Lung (tissue), 16 donors: ENCODE data around the gene PSME3IP1. TPM values are rescaled to one million over a fixed set of nuclear protein-coding genes. Genes with fewer than 3 reads are reported as not detected.
A peak's percentile ranks its signal among the peaks of the same experiment; 100 is the strongest.

Experiments used
- ATAC-seq: fragments of 200-7000 bp; cut with Tn5 transposase; one replicate; pipeline ENCODE4 v1.9.1; 2020; ENCODE audit warnings: moderate number of reproducible peaks; ENCODE audit not compliant: insufficient read depth, low FRiP score
- DNase-seq, 3 donors: peaks; one replicate each; pipeline ENCODE4 v3.0.0-alpha.2; 2013 to 2017
- H3K27ac ChIP-seq, 2 donors: one replicate each; pipeline ENCODE4 v1.5.1; 2013; ENCODE audit warnings: mild to moderate bottlenecking in 2 of 2, moderate library complexity in 2 of 2, control low read depth in 1 of 2, inconsistent platforms in 1 of 2, low read depth in 1 of 2, low read length in 1 of 2
- H3K27me3 ChIP-seq, 3 donors: one replicate each; pipeline ENCODE4 v1.5.1; 2013; ENCODE audit warnings: low read length in 2 of 3; ENCODE audit not compliant: control insufficient read depth in 3 of 3, insufficient read depth in 3 of 3
- H3K36me3 ChIP-seq, 4 donors: one replicate each; pipeline ENCODE4 v1.5.1; 2013; ENCODE audit warnings: low read length in 4 of 4, mild to moderate bottlenecking in 1 of 4, moderate library complexity in 1 of 4; ENCODE audit not compliant: control insufficient read depth in 4 of 4, insufficient read depth in 4 of 4
- H3K4me1 ChIP-seq, 5 donors: one replicate each; pipeline ENCODE4 v1.5.1; 2013; ENCODE audit warnings: low read length in 5 of 5, mild to moderate bottlenecking in 2 of 5, moderate library complexity in 1 of 5; ENCODE audit not compliant: control insufficient read depth in 5 of 5, insufficient read depth in 5 of 5
- H3K4me3 ChIP-seq: one replicate; pipeline ENCODE4 v1.5.1; 2013; ENCODE audit warnings: mild to moderate bottlenecking, control low read depth, moderate library complexity
- H3K9ac ChIP-seq, 2 donors: one replicate each; pipeline ENCODE4 v1.5.1; 2013; ENCODE audit warnings: low read length in 2 of 2, control low read depth in 1 of 2; ENCODE audit not compliant: insufficient read depth in 1 of 2
- H3K9me3 ChIP-seq, 4 donors: one replicate each; pipeline ENCODE4 v1.5.1; 2013; ENCODE audit warnings: low read length in 3 of 4, mild to moderate bottlenecking in 1 of 4, moderate library complexity in 1 of 4; ENCODE audit not compliant: control insufficient read depth in 4 of 4, insufficient read depth in 3 of 4
- CTCF ChIP-seq: IDR thresholded peaks from 2 replicates; pipeline ENCODE4 v1.5.1; 2012; ENCODE audit warnings: mild to moderate bottlenecking; ENCODE audit errors: control extremely low read depth, extremely low read depth
- WGBS, 2 donors: extraction: QIAGEN DNeasy Blood & Tissue Kit; methylation state at CpG; one replicate each; pipeline ENCODE4 v1.1.7; 2013; 5-methylcytosine and 5-hydroxymethylcytosine counted together
- long read RNA-seq, 5 donors: transcript quantifications; one replicate each; lab custom pipeline, GENCODE V29; 2026
- polyA plus RNA-seq, 2 donors: library from polyadenylated mRNA; stranded (reverse); fragments of 200-250 nt; gene quantifications; one replicate each; pipeline ENCODE4 v1.2.1, GENCODE V29; 2013
- total RNA-seq, 2 donors: library from RNA; depleted of rRNA in 1 of 2; stranded (reverse); fragments of >200 nt in 1 of 2; gene quantifications; one replicate each; pipeline ENCODE4 v1.2.1, GENCODE V29; 2014 to 2021
- donor health status: control.
- donor health status: control.
- donor health status: Bipolar disorder and iron deficiency.
- donor health status: healthy.
- donor health status: DM: yes; HTN: yes; CAD: no.

The PSME3IP1 gene, protein sequence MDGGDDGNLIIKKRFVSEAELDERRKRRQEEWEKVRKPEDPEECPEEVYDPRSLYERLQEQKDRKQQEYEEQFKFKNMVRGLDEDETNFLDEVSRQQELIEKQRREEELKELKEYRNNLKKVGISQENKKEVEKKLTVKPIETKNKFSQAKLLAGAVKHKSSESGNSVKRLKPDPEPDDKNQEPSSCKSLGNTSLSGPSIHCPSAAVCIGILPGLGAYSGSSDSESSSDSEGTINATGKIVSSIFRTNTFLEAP
- 10 to 100 TPM; 59.3 to 83.1 TPM for total RNA-seq
- polyA plus RNA-seq: 10 to 100 TPM; 59.6 to 66.5 TPM
- long read RNA-seq, donor 1, transcript FAM192A-201 (7 exons, 2,848 nt): major isoform, 12 of 16 reads
- long read RNA-seq, donor 1, partial matches to known transcripts: 0 of 16 reads
- long read RNA-seq, donor 1, other reads (novel, unspliced or antisense): 0 of 16 reads
- long read RNA-seq, donor 2, transcript FAM192A-201 (7 exons, 2,848 nt): major isoform, 5 of 7 reads
- long read RNA-seq, donor 2, partial matches to known transcripts: 0 of 7 reads
- long read RNA-seq, donor 2, other reads (novel, unspliced or antisense): 0 of 7 reads
- long read RNA-seq, donor 3, transcript FAM192A-201 (7 exons, 2,848 nt): major isoform, 6 of 10 reads
- long read RNA-seq, donor 3, partial matches to known transcripts: 0 of 10 reads
- long read RNA-seq, donor 3, other reads (novel, unspliced or antisense): 0 of 10 reads
- long read RNA-seq, donor 4, transcript FAM192A-201 (7 exons, 2,848 nt): major isoform, 7 of 7 reads
- long read RNA-seq, donor 4, partial matches to known transcripts: 0 of 7 reads
- long read RNA-seq, donor 4, other reads (novel, unspliced or antisense): 0 of 7 reads
- long read RNA-seq, donor 5, transcript FAM192A-201 (7 exons, 2,848 nt): major isoform, 14 of 124 reads
- long read RNA-seq, donor 5, partial matches to known transcripts: 47 of 124 reads
- long read RNA-seq, donor 5, other reads (novel, unspliced or antisense): 60 of 124 reads

GRCh38 chr16:57185945-57186871, at the start of gene PSME3IP1, which contains the start of gene RSPRY1:
Gene PSME3IP1, minus strand, starts transcription at chr16:57186039. Its CDS starts 12,185 bp downstream, at chr16:57173854.
Gene RSPRY1, plus strand, starts transcription at chr16:57186329. Its CDS starts 18,330 bp downstream, at chr16:57204659.
- no peak for TF ChIP-seq CTCF
- Histone ChIP-seq H3K9me3 (no peaks in the 10 kb centered on the region), H3K4me1 (peaks cover 4 to 24% (median 10%) of the 10 kb centered on the region in 5 donors), H3K4me3 (peak within 1 kb of the TSS; percentile 98), H3K27ac (peak within 1 kb of the TSS; percentile 96 to 98), H3K27me3 (no peaks in the 10 kb centered on the region), H3K36me3 (peaks cover 0 to 8% (median 1%) of the 10 kb centered on the region in 4 donors), H3K9ac (peak within 1 kb of the TSS; percentile 88 to 95)
- DNase-seq (peak; percentile 100), ATAC-seq (peak; percentile 98)
- WGBS, 2 donors: 0% methylated on average over 54 to 64 of the region's 64 CpGs

DNA sequence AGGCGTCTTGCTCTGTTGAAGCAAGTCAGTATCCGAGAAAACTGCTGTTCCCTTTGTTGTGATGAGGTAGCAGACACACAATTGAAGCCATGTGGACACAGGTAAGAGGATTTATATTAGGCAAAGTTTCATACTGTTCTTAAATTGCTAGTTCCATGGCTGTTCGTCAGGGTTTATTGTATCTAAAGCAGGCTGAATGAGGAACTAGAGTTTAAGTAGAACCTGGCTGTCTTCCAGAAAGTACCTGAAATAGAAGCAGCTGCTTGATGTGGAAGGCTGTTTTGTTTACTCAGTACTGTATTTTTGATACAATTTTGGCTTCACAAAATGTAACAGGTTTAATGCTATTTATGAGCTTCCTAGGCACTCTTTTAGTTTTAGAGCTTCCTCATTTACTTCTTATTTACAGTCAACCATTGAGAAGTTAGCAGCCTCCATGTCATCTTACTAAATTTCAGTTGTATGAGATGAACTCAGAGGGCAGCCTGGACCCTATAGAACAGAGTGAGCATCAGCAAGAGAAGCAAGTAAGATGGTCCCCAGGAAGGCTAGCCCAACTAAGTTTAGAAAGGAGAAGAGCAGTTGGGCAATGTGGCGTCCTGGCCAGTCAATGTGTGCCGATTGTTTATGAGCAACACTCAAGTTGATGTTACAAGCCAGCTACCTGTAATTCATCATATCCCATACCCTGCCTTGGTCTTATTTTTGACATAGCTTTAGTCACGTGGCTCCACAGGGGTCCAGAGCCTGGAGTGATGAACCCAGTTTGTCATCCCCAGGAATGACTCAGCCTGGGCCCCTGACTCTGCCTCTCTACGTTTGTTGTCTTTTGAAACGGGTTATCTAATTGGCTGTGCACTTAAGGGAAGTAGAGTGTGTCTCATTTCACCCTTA, 49.5 kb upstream of the PSME3IP1 start:
- peak overlapping the region in 1 of 2 donors; percentile 4 for H3K27ac ChIP-seq

More for the DNA sequence above, 49.5 kb upstream of the PSME3IP1 start:
- H3K4me3 ChIP-seq: no peak overlapping the region
- peaks cover 0 to 2% (median 0%) of the 10 kb centered on the region in 4 donors for H3K9me3 ChIP-seq
- H3K36me3 ChIP-seq: peaks cover 23 to 77% (median 38%) of the 10 kb centered on the region in 4 donors
- DNase-seq (peak in 2 of 3 donors; percentile 35 to 76), ATAC-seq (no peak)
- no peak for TF ChIP-seq CTCF
- H3K4me1 ChIP-seq: peaks cover 0 to 3% (median 0%) of the 10 kb centered on the region in 5 donors
- no peaks in the 10 kb centered on the region for H3K27me3 ChIP-seq
- 62 to 69% methylated on average over 8 of the region's 8 CpGs for WGBS, 2 donors
- no peak overlapping the region for H3K9ac ChIP-seq
